Panc1 (cell line): ENCODE measurements around the gene KCNMA1. TPM values are rescaled to one million over a fixed set of nuclear protein-coding genes. Genes with fewer than 3 reads are reported as not detected.

Experiments used
- ATAC-seq: fragments of 200-7000 bp; cut with Tn5 transposase; 2 replicates; pipeline ENCODE4 v1.9.1; 2020; ENCODE audit warnings: mild to moderate bottlenecking, moderate library complexity
- BruUV-seq: library from RNA; stranded (reverse); fragments of 400-500 nt; replicated peaks from 2 replicates; lab custom pipeline; 2021; lab: Mats Ljungman, UMichigan
- CTCF ChIA-PET: fragments of 300-600 bp; sonication (Branson Sonifier 250); formaldehyde crosslinking; loops from one replicate; lab custom pipeline; 2022; ENCODE audit warnings: antibody characterized with exemption; lab: Charles Lee
- POLR2A ChIA-PET: fragments of 300-600 bp; sonication (Branson Sonifier 250); formaldehyde crosslinking; loops from one replicate; lab custom pipeline; 2022; ENCODE audit warnings: antibody characterized with exemption; lab: Charles Lee
- DNase-seq: peaks from one replicate; pipeline ENCODE4 v3.0.0-alpha.2; 2010; ENCODE audit warnings: low read depth, low spot score
- H3K27ac ChIP-seq: 2 replicates; pipeline ENCODE4 v1.5.1; 2011; ENCODE audit warnings: mild to moderate bottlenecking, low read length, inconsistent platforms
- H3K27me3 ChIP-seq: fragments of 200-500 bp; sonication (Bioruptor generic); 2 replicates; pipeline ENCODE4 v1.6.0; 2014; ENCODE audit warnings: low read length, inconsistent platforms; ENCODE audit not compliant: control insufficient read depth, insufficient read depth
- H3K36me3 ChIP-seq: fragments of 200-500 bp; sonication (Bioruptor generic); 2 replicates; pipeline ENCODE4 v1.5.1; 2014; ENCODE audit warnings: inconsistent platforms, mild to moderate bottlenecking, low read length, moderate library complexity; ENCODE audit not compliant: control insufficient read depth, insufficient read depth
- H3K4me1 ChIP-seq: 2 replicates; pipeline ENCODE4 v1.5.1; 2011; ENCODE audit warnings: inconsistent platforms, mild to moderate bottlenecking, low read length, moderate library complexity; ENCODE audit not compliant: control insufficient read depth, insufficient read depth
- H3K4me3 ChIP-seq, 2 experiments: 2 replicates each; pipeline ENCODE4 v1.5.1; 2011 to 2012; ENCODE audit warnings: low read depth in 2 of 2, low read length in 2 of 2, mild to moderate bottlenecking in 2 of 2, inconsistent platforms in 1 of 2, moderate library complexity in 1 of 2
- H3K9me3 ChIP-seq: fragments of 200-500 bp; sonication (Bioruptor generic); 2 replicates; pipeline ENCODE4 v1.5.1; 2014; ENCODE audit warnings: low read depth, mild to moderate bottlenecking, inconsistent platforms, low read length, moderate library complexity; ENCODE audit not compliant: control insufficient read depth, insufficient read depth
- CTCF ChIP-seq: fragments of 450-650 bp; IDR thresholded peaks from 2 replicates; pipeline ENCODE4 v1.5.1; 2017; ENCODE audit warnings: mild to moderate bottlenecking
- POLR2AphosphoS5 ChIP-seq: IDR thresholded peaks from 2 replicates; pipeline ENCODE4 v1.6.1; 2012; ENCODE audit warnings: mild to moderate bottlenecking, low read depth, low read length, moderate library complexity
- REST ChIP-seq, 2 experiments: IDR thresholded peaks; 2 replicates each; pipeline ENCODE4 v1.6.1; 2011 to 2012; ENCODE audit warnings: low read depth in 2 of 2, control low read depth in 1 of 2, low read length in 1 of 2, mild to moderate bottlenecking in 1 of 2, moderate library complexity in 1 of 2; ENCODE audit not compliant: insufficient read depth in 1 of 2
- SIN3A ChIP-seq: IDR thresholded peaks from 2 replicates; pipeline ENCODE4 v1.6.1; 2012; ENCODE audit warnings: low read depth, mild to moderate bottlenecking, low read length, moderate library complexity, borderline replicate concordance; ENCODE audit not compliant: insufficient read depth
- TCF7L2 ChIP-seq: IDR thresholded peaks from 2 replicates; pipeline ENCODE4 v1.6.1; 2011; ENCODE audit warnings: mild to moderate bottlenecking, low read depth, low read length, inconsistent platforms
- in situ Hi-C: cut with HindIII; loops from 2 replicates; pipeline ENCODE4 v1.10.0; 2016; ENCODE audit warnings: low sequenced_read_pairs, low pct_unique_long_range_greater_than_20kb
- intact Hi-C: fragments of 100-400 bp; cut with micrococcal nuclease; formaldehyde crosslinking; loops from one replicate; pipeline ENCODE4 v1.10.0; 2022; ENCODE audit not compliant: unreplicated experiment
- total RNA-seq: library from RNA; stranded (reverse); gene quantifications from one replicate; pipeline ENCODE4 v1.2.1, GENCODE V29; 2021; ENCODE audit not compliant: unreplicated experiment

The KCNMA1 gene
- total RNA-seq, 1 experiment from 2014 or later: 91.9 TPM

DNA sequence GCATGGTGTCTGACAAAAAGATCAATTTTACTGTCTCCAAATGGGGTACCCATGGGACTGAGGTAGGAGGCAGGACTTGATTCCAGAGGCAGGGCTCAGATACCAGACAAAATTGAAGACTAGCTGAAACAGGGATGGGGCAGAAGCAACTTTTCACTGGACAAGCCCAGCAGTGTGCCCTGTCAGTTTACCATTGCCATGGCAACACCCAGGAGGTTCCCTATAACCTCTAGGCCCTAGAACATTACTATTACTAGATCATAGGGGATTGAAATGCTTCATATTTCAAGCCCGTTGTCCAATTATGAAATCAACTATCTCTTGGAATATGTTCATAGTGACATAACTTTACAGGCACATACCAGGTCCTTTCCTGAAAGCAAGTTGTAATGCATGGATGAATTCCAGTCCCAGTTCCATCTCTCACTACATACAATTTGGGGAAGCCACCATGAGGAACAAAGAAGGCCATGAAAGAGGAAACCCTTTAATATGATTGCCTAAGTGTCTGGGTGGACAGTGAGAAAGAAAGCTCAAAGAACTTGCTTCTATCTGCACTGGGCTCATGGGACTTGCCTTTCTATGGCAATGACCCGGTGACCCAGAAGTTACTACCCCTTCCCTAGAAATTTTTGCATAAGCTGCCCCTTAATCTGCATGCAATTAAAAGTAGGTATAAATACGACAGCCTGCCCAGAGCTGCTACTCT, 557.9 kb downstream of the KCNMA1 start:
- ATAC-seq: no peak
- in situ Hi-C loops (no loop called here), intact Hi-C loops (no loop called here)
- no peak for DNase-seq
- Histone ChIP-seq H3K36me3 (peaks cover 4% of the 10 kb centered on the region), H3K27ac (no peak overlapping the region), H3K27me3 (no peaks in the 10 kb centered on the region), H3K9me3 (no peaks in the 10 kb centered on the region), H3K4me1 (no peaks in the 10 kb centered on the region), H3K4me3 (no peak overlapping the region)
- POLR2A ChIA-PET: no interaction called here
- no peak for TF ChIP-seq SIN3A
- TF ChIP-seq CTCF: no peak
- no peak for TF ChIP-seq TCF7L2
- TF ChIP-seq REST (IDR thresholded peaks at IDR 0.05; ENCODE audit: insufficient read depth in 1 of 2, low read depth in 2 of 2, low read length in 1 of 2): no peak
- no peak for TF ChIP-seq POLR2AphosphoS5
- CTCF ChIA-PET: no interaction called here
- no TSS peak for BruUV-seq

- DNase-seq (no peak), ATAC-seq (no peak)
- no peak for TF ChIP-seq SIN3A
- TF ChIP-seq TCF7L2: no peak
- TF ChIP-seq CTCF: no peak
- Histone ChIP-seq H3K4me1 (no peaks in the 10 kb centered on the region), H3K27me3 (no peaks in the 10 kb centered on the region), H3K27ac (no peak overlapping the region), H3K36me3 (peaks cover 7% of the 10 kb centered on the region), H3K9me3 (no peaks in the 10 kb centered on the region), H3K4me3 (no peak overlapping the region)
- CTCF ChIA-PET: no interaction called here
- POLR2A ChIA-PET: no interaction called here
- in situ Hi-C loops (no loop called here), intact Hi-C loops (no loop called here)
- no TSS peak for BruUV-seq
Measured at GRCh38 chr10:77077316-77077945, 560.2 kb downstream of the KCNMA1 start.
